Body of pancreas (tissue), 4 donors: ENCODE data around the gene PIEZO1. TPM values are rescaled to one million over a fixed set of nuclear protein-coding genes. Genes with fewer than 3 reads are reported as not detected.
A peak's percentile ranks its signal among the peaks of the same experiment; 100 is the strongest.

Experiments
- ATAC-seq: fragments of 150-250 bp; one replicate; pipeline ENCODE4 v1.9.1; 2016
- DNase-seq, 4 donors: peaks; one replicate each; pipeline ENCODE4 v3.0.0-alpha.2; 2019
- H3K27ac ChIP-seq, 4 donors: fragments of 200-600 bp; sonication (generic); 1 replicate in 3 of 4; 2 replicates in 1 of 4; pipeline versions ENCODE4 v1.5.1 to v1.6.1; 2016 to 2019; ENCODE audit warnings: mild to moderate bottlenecking in 1 of 4, mixed read lengths in 1 of 4, moderate library complexity in 1 of 4
- H3K27me3 ChIP-seq, 2 donors: fragments of 200-600 bp; sonication (generic); one replicate each; pipeline ENCODE4 v1.6.0; 2016; ENCODE audit warnings: mild to moderate bottlenecking in 1 of 2
- H3K36me3 ChIP-seq, 2 donors: fragments of 200-600 bp; sonication (generic); replicated peaks in 1 of 2; 2 replicates each; pipeline ENCODE4 v1.5.1; 2016; ENCODE audit warnings: low read depth in 2 of 2; ENCODE audit not compliant: insufficient read depth in 1 of 2
- H3K4me1 ChIP-seq: fragments of 200-600 bp; sonication (generic); one replicate; pipeline ENCODE4 v1.6.0; 2016
- H3K4me3 ChIP-seq, 2 donors: fragments of 200-600 bp; sonication (generic); 1 replicate in 1 of 2; 2 replicates in 1 of 2; pipeline ENCODE4 v1.5.1; 2016 to 2019
- H3K9me3 ChIP-seq, 3 donors: fragments of 200-600 bp; sonication (generic); 1 replicate in 2 of 3; 2 replicates in 1 of 3; pipeline ENCODE4 v1.5.1; 2016
- CTCF ChIP-seq, 7 experiments: fragments of 450-650 bp in 4 of 7; fragments of 200-600 bp in 3 of 7; sonication (generic) in 3 of 7; IDR thresholded peaks; one replicate each; pipeline ENCODE4 v1.5.1; 2016 to 2019; ENCODE audit warnings: antibody characterized with exemption in 7 of 7
- POLR2A ChIP-seq, 3 donors: fragments of 450-650 bp; IDR thresholded peaks; one replicate each; pipeline ENCODE4 v1.6.1; 2016; ENCODE audit warnings: antibody characterized with exemption in 3 of 3, mild to moderate bottlenecking in 2 of 3
- WGBS, 2 donors: methylation state at CpG; one replicate each; pipeline ENCODE4 v1.1.5; 2017; 5-methylcytosine and 5-hydroxymethylcytosine counted together
- intact Hi-C: fragments of 100-400 bp; cut with DNase I; formaldehyde crosslinking; loops from one replicate; pipeline ENCODE4 v1.15.1; 2023
- total RNA-seq, 2 donors: library from RNA; depleted of rRNA; stranded (reverse); fragments of >200 nt; gene quantifications; one replicate each; pipeline ENCODE4 v1.1.0, GENCODE V29; 2016

The PIEZO1 gene
- total RNA-seq, 2 donors from 2014 or later: 61.0 to 269 TPM

DNA sequence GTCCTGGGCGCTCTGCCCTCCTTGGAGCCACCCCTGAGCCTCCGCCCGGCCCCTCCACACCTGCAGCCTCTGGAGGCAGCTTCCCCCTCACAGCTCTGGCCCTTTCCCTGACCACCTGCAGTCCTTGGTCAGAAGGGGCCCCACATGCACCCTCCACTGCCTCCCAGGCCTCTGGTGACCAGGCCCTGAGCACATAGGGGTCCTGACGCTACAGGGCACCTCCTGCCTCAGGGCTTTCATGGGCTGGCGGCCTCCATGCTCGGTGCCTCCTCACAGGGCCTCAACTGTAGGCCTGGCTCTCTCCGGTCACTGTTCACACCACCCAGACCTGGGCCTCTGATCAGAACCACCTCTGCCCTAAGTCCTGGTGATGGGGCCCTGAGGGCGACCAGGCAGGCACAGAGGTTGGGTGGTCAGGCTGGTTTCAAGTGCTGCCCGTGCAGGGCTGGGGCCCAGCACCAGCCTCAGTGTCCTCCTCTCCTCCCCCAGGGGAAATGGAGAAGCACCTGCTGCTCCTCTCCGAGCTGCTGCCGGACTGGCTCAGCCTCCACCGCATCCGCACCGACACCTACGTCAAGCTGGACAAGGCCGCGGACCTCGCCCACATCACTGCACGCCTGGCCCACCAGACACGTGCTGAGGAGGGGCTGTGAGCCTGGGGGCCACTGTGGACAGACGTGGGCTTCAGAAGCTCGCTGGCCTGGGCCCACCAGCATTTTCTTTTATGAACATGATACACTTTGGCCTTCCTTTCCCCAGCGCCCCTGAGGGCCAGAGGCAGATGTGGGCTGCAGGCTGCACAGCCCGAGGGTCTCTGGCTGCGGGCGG is 22.8 kb upstream of the PIEZO1 start:
- no peaks in the 10 kb centered on the region for H3K27me3 ChIP-seq
- 84 to 85% methylated on average over 18 to 26 of the region's 26 CpGs for WGBS, 2 donors
- DNase-seq (no peak), ATAC-seq (no peak)
- no peak overlapping the region for H3K4me3 ChIP-seq
- no peaks in the 10 kb centered on the region for H3K9me3 ChIP-seq
- H3K27ac ChIP-seq: no peak overlapping the region
- no peaks in the 10 kb centered on the region for H3K36me3 ChIP-seq
- H3K4me1 ChIP-seq: peaks cover 54% of the 10 kb centered on the region
- TF ChIP-seq CTCF (IDR thresholded peaks at IDR 0.05) (no peak), POLR2A (IDR thresholded peaks at IDR 0.05) (no peak)
- intact Hi-C loops: no loop called here

- ATAC-seq: no peak
Measured at GRCh38 chr16:88807142-88807625, 22.2 kb upstream of the PIEZO1 start.

DNA sequence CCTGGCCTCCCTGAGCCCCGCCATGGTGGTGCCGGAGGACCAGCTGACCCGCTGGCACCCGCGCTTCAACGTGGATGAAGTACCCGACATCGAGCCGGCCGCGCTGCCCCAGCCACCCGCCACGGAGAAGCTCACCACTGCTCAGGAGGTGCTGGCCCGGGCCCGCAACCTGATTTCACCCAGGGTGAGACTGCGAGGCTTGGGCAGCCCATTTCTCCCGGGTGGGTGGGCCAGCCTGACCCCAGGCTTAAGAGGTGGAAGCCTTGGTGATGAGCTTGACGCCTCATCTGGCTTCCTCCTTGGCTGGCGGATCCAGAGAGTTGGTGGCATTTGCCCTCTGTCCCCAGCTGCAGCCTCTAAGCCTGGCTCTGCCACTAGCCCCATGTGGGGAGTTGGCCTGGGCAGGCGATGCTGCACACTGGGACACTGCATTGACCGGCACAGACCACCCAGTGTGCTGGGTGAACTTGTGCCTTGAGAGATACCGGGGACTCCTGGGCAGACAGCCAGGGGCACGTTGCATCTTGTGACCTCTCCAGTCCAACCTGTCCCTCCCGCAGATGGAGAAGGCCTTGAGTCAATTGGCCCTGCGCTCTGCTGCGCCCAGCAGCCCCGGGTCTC is 21.6 kb upstream of the PIEZO1 start:
- H3K4me1 ChIP-seq: peaks cover 49% of the 10 kb centered on the region
- TF ChIP-seq POLR2A (IDR thresholded peaks at IDR 0.05) (no peak), CTCF (IDR thresholded peaks at IDR 0.05) (no peak)
- no peak for DNase-seq

More at GRCh38 chr16:88807142-88807625, 22.2 kb upstream of the PIEZO1 start:
- intact Hi-C loops: no loop called here
- WGBS, 2 donors: 79 to 100% methylated on average over 1 to 15 of the region's 24 CpGs
- Histone ChIP-seq H3K4me3 (no peak overlapping the region), H3K36me3 (no peaks in the 10 kb centered on the region), H3K9me3 (no peaks in the 10 kb centered on the region), H3K27ac (no peak overlapping the region), H3K4me1 (peaks cover 52% of the 10 kb centered on the region), H3K27me3 (no peaks in the 10 kb centered on the region)
- no peak for TF ChIP-seq CTCF (IDR thresholded peaks at IDR 0.05)
- TF ChIP-seq POLR2A (IDR thresholded peaks at IDR 0.05): peak in 1 of 3 donors; percentile 7
- no peak for DNase-seq

GRCh38 chr16:88805887-88806393 is 20.9 kb upstream of the PIEZO1 start:
- intact Hi-C loops: no loop called here
- WGBS, 2 donors: 88% methylated on average over 20 of the region's 21 CpGs; no CpG with 5 or more reads in 1 of the 2 donors

More for the DNA sequence above, 21.6 kb upstream of the PIEZO1 start:
- H3K36me3 ChIP-seq: no peaks in the 10 kb centered on the region
- no peak for ATAC-seq
- no peaks in the 10 kb centered on the region for H3K9me3 ChIP-seq
- H3K27ac ChIP-seq: no peak overlapping the region
- no peaks in the 10 kb centered on the region for H3K27me3 ChIP-seq
- H3K4me3 ChIP-seq: no peak overlapping the region
- WGBS, 2 donors: 82% methylated on average over 26 of the region's 27 CpGs; no CpG with 5 or more reads in 1 of the 2 donors
- intact Hi-C loops: no loop called here

More at GRCh38 chr16:88805887-88806393, 20.9 kb upstream of the PIEZO1 start:
- H3K27ac ChIP-seq: no peak overlapping the region
- no peaks in the 10 kb centered on the region for H3K36me3 ChIP-seq
- H3K4me3 ChIP-seq: no peak overlapping the region
- H3K9me3 ChIP-seq: no peaks in the 10 kb centered on the region
- peaks cover 43% of the 10 kb centered on the region for H3K4me1 ChIP-seq
- ATAC-seq (no peak), DNase-seq (no peak)
- no peak for TF ChIP-seq POLR2A (IDR thresholded peaks at IDR 0.05)
- TF ChIP-seq CTCF (IDR thresholded peaks at IDR 0.05): no peak
- no peaks in the 10 kb centered on the region for H3K27me3 ChIP-seq
